H1 (cell line): ENCODE results near the gene BCL6B. TPM values are rescaled to one million over a fixed set of nuclear protein-coding genes. Genes with fewer than 3 reads are reported as not detected.

Experiments used
- CTCF ChIA-PET: fragments of 300-600 bp; sonication (Branson Sonifier 250); formaldehyde crosslinking; loops from one replicate; lab custom pipeline; 2021; ENCODE audit not compliant: partially characterized antibody; lab: Charles Lee
- POLR2A ChIA-PET: fragments of 300-600 bp; sonication (Branson Sonifier 250); formaldehyde crosslinking; loops from one replicate; lab custom pipeline; 2021; ENCODE audit warnings: inconsistent platforms; ENCODE audit not compliant: partially characterized antibody; lab: Charles Lee
- DNase-seq, 2 experiments: peaks; one replicate each; pipeline versions ENCODE4 v3.0.0 to v3.0.0-alpha.2; 2010 to 2022; ENCODE audit warnings: low spot score in 2 of 2, low read depth in 1 of 2, mixed read lengths in 1 of 2
- FAIRE-seq: peaks from 2 replicates; lab custom pipeline; 2011; peaks lifted over from hg19 to GRCh38; lab: Jason Lieb, UNC
- H2AFZ ChIP-seq: 2 replicates; pipeline ENCODE4 v1.8.1; 2012; ENCODE audit warnings: low read length, inconsistent platforms
- H2AK5ac ChIP-seq: 2 replicates; pipeline ENCODE4 v1.6.1; 2013; ENCODE audit warnings: low read depth, low read length
- H2BK120ac ChIP-seq: replicated peaks from 2 replicates; pipeline ENCODE3; 2013; ENCODE audit warnings: low read depth, low read length, inconsistent platforms
- H2BK12ac ChIP-seq: 2 replicates; pipeline ENCODE4 v1.6.1; 2013; ENCODE audit warnings: low read depth, low read length
- H2BK15ac ChIP-seq: 2 replicates; pipeline ENCODE4 v1.6.1; 2013; ENCODE audit warnings: low read length
- H2BK20ac ChIP-seq: 2 replicates; pipeline ENCODE4 v1.6.1; 2013; ENCODE audit warnings: low read length
- H2BK5ac ChIP-seq: 2 replicates; pipeline ENCODE4 v1.6.1; 2013; ENCODE audit warnings: low read depth, low read length
- H3K14ac ChIP-seq: 2 replicates; pipeline ENCODE4 v1.6.1; 2013; ENCODE audit warnings: inconsistent platforms; ENCODE audit not compliant: insufficient read length
- H3K18ac ChIP-seq: 2 replicates; pipeline ENCODE4 v1.6.1; 2013; ENCODE audit warnings: low read length; ENCODE audit errors: extremely low read depth
- H3K23ac ChIP-seq: 2 replicates; pipeline ENCODE4 v1.6.1; 2013; ENCODE audit warnings: inconsistent platforms; ENCODE audit not compliant: insufficient read length
- H3K23me2 ChIP-seq: 2 replicates; pipeline ENCODE4 v1.6.1; 2013; ENCODE audit warnings: low read depth, low read length
- H3K27ac ChIP-seq: 2 replicates; pipeline ENCODE4 v1.6.1; 2011; ENCODE audit warnings: low read depth, low read length, inconsistent platforms
- H3K27me3 ChIP-seq, 4 experiments: replicated peaks in 1 of 4; 1 replicate in 1 of 4; 2 replicates in 3 of 4; pipeline versions ENCODE4 v1.6.1 to v1.8.1; 2011 to 2013; ENCODE audit warnings: low read length in 3 of 4, mild to moderate bottlenecking in 3 of 4, inconsistent platforms in 2 of 4, mixed read lengths in 2 of 4, moderate library complexity in 1 of 4; ENCODE audit not compliant: control insufficient read depth in 3 of 4, insufficient read depth in 3 of 4; ENCODE audit errors: extremely low read depth in 1 of 4
- H3K36me3 ChIP-seq, 4 experiments: 2 replicates each; pipeline versions ENCODE4 v1.6.1 to v1.8.1; 2011 to 2013; ENCODE audit warnings: mild to moderate bottlenecking in 4 of 4, low read length in 3 of 4, moderate library complexity in 2 of 4, control low read depth in 1 of 4, inconsistent platforms in 1 of 4; ENCODE audit not compliant: insufficient read depth in 4 of 4, control insufficient read depth in 2 of 4
- H3K4ac ChIP-seq: replicated peaks from 2 replicates; pipeline ENCODE3; 2013; ENCODE audit warnings: low read length, low read depth, mixed read lengths, inconsistent platforms; ENCODE audit not compliant: insufficient read length
- H3K4me1 ChIP-seq, 4 experiments: replicated peaks in 1 of 4; 1 replicate in 1 of 4; 2 replicates in 3 of 4; pipeline versions ENCODE4 v1.6.1 to v1.8.1; 2011 to 2013; ENCODE audit warnings: low read length in 3 of 4, inconsistent platforms in 2 of 4, mixed read lengths in 1 of 4; ENCODE audit not compliant: insufficient read depth in 4 of 4, control insufficient read depth in 3 of 4
- H3K4me2 ChIP-seq, 2 experiments: 2 replicates each; pipeline versions ENCODE4 v1.6.1 to v1.8.1; 2011 to 2013; ENCODE audit warnings: low read depth in 2 of 2, low read length in 2 of 2, control low read depth in 1 of 2, inconsistent platforms in 1 of 2, mild to moderate bottlenecking in 1 of 2; ENCODE audit not compliant: insufficient read depth in 1 of 2
- H3K4me3 ChIP-seq, 4 experiments: fragments of 200-600, 300-600 bp in 1 of 4; sonication (generic), shearing (Covaris generic), sonication (Bioruptor Twin) in 1 of 4; 2 replicates each; pipeline versions ENCODE4 v1.5.1 to v1.8.1; 2011 to 2016; ENCODE audit warnings: low read length in 4 of 4, low read depth in 3 of 4, control low read depth in 2 of 4, inconsistent platforms in 2 of 4, mild to moderate bottlenecking in 2 of 4, mixed read lengths in 1 of 4, moderate library complexity in 1 of 4; ENCODE audit not compliant: insufficient read depth in 2 of 4; ENCODE audit errors: extremely low read depth in 1 of 4
- H3K56ac ChIP-seq: replicated peaks from 2 replicates; pipeline ENCODE3; 2013; ENCODE audit warnings: low read depth, mild to moderate bottlenecking, mixed read lengths, low read length, inconsistent platforms; ENCODE audit not compliant: insufficient read length
- H3K79me1 ChIP-seq: 2 replicates; pipeline ENCODE4 v1.6.1; 2013; ENCODE audit warnings: low read depth, low read length, control low read depth
- H3K79me2 ChIP-seq, 2 experiments: 2 replicates each; pipeline versions ENCODE4 v1.6.1 to v1.8.1; 2012 to 2013; ENCODE audit warnings: low read length in 2 of 2, mild to moderate bottlenecking in 2 of 2, inconsistent platforms in 1 of 2; ENCODE audit not compliant: insufficient read depth in 2 of 2, control insufficient read depth in 1 of 2
- H3K9ac ChIP-seq, 4 experiments: replicated peaks in 1 of 4; 1 replicate in 1 of 4; 2 replicates in 3 of 4; pipeline versions ENCODE4 v1.6.1 to v1.8.1; 2011 to 2013; ENCODE audit warnings: low read depth in 3 of 4, low read length in 3 of 4, control low read depth in 2 of 4, mild to moderate bottlenecking in 2 of 4, moderate library complexity in 2 of 4, inconsistent platforms in 1 of 4; ENCODE audit errors: extremely low read depth in 1 of 4
- H3K9me3 ChIP-seq, 2 experiments: 2 replicates each; pipeline versions ENCODE4 v1.6.1 to v1.8.1; 2012 to 2013; ENCODE audit warnings: mild to moderate bottlenecking in 2 of 2, moderate library complexity in 2 of 2, control low read depth in 1 of 2, inconsistent platforms in 1 of 2, low read depth in 1 of 2, low read length in 1 of 2, mixed read lengths in 1 of 2; ENCODE audit not compliant: insufficient read depth in 2 of 2
- H4K20me1 ChIP-seq, 2 experiments: replicated peaks in 1 of 2; 2 replicates each; pipeline versions ENCODE3 to v1.8.1; 2011 to 2013; ENCODE audit warnings: inconsistent platforms in 2 of 2, low read length in 2 of 2, mild to moderate bottlenecking in 1 of 2; ENCODE audit not compliant: insufficient read depth in 2 of 2, control insufficient read depth in 1 of 2
- H4K5ac ChIP-seq: 2 replicates; pipeline ENCODE4 v1.6.1; 2013; ENCODE audit warnings: low read length, low read depth, mixed read lengths, inconsistent platforms; ENCODE audit not compliant: insufficient read length
- H4K8ac ChIP-seq: 2 replicates; pipeline ENCODE4 v1.8.0; 2013; ENCODE audit warnings: mild to moderate bottlenecking, moderate library complexity, low read length, inconsistent platforms; ENCODE audit not compliant: insufficient read depth; ENCODE audit errors: extremely low read depth
- H4K91ac ChIP-seq: replicated peaks from 2 replicates; pipeline ENCODE3; 2013; ENCODE audit warnings: low read length, mixed read lengths, inconsistent platforms; ENCODE audit not compliant: insufficient read length
- CBX8 ChIP-seq: fragments of 300-800, 300-1000 bp; sonication (generic); IDR thresholded peaks from 2 replicates; pipeline ENCODE4 v1.7.1; 2016; ENCODE audit warnings: low read depth, low read length, borderline replicate concordance
- FOSL1 ChIP-seq: IDR thresholded peaks from 2 replicates; pipeline ENCODE4 v1.6.1; 2011; ENCODE audit warnings: mild to moderate bottlenecking, low read depth, low read length, moderate library complexity; ENCODE audit not compliant: insufficient read depth
- JUND ChIP-seq: IDR thresholded peaks from 2 replicates; pipeline ENCODE4 v1.6.1; 2011; ENCODE audit warnings: mild to moderate bottlenecking, improper control_type of control experiment, low read length
- NANOG ChIP-seq: IDR thresholded peaks from 2 replicates; pipeline ENCODE4 v1.6.1; 2011; ENCODE audit warnings: low read length, low read depth, mild to moderate bottlenecking, inconsistent platforms; ENCODE audit not compliant: insufficient read depth, poor library complexity, severe bottlenecking
- WGBS, 2 experiments: shearing (Covaris generic) in 1 of 2; methylation state at CpG; one replicate each; pipeline versions ENCODE4 v1.1.6 to v1.1.7; 2013 to 2015; ENCODE audit warnings: low lambda C conversion rate in 2 of 2, mixed read lengths in 2 of 2, inconsistent platforms in 1 of 2, low coverage in 1 of 2, missing lambda C conversion rate in 1 of 2; ENCODE audit not compliant: insufficient replicate concordance in 2 of 2, insufficient coverage in 1 of 2, insufficient read length in 1 of 2; ENCODE audit errors: extremely low coverage in 1 of 2, missing lambda C conversion rate in 1 of 2; 5-methylcytosine and 5-hydroxymethylcytosine counted together
- polyA plus RNA-seq, 7 experiments: library from polyadenylated mRNA; depleted of rRNA in 3 of 7; stranded (reverse) in 5 of 7; unstranded in 2 of 7; fragments of >200 nt in 5 of 7; fragments of 200-250 nt in 2 of 7; gene quantifications; 1 replicate in 5 of 7; 2 replicates in 1 of 7; 4 replicates in 1 of 7; pipeline versions ENCODE4 v1.2.1 to v1.2.3, GENCODE V29; 2011 to 2013; ENCODE audit warnings: missing spikeins in 2 of 7, mixed read lengths in 2 of 7
- total RNA-seq: library from RNA; stranded (reverse); fragmentation: NEBNext Ultra II Directional; extraction: Animal tissue kit (Norgen Biotek cat#: 25700); gene quantifications from 2 replicates; pipeline ENCODE4 v1.2.1, GENCODE V29; 2021
- TF ChIP-seq, protein P1 (sequence below): IDR thresholded peaks from 2 replicates; pipeline ENCODE4 v1.6.1; 2011; ENCODE audit warnings: low read length, improper control_type of control experiment

The BCL6B gene
- total and polyA plus RNA-seq, 2 of the 8 experiments (the other 6 are each of a cell fraction or from before 2014, with no cell fraction given) = 6.6 to 8.7 TPM

DNA sequence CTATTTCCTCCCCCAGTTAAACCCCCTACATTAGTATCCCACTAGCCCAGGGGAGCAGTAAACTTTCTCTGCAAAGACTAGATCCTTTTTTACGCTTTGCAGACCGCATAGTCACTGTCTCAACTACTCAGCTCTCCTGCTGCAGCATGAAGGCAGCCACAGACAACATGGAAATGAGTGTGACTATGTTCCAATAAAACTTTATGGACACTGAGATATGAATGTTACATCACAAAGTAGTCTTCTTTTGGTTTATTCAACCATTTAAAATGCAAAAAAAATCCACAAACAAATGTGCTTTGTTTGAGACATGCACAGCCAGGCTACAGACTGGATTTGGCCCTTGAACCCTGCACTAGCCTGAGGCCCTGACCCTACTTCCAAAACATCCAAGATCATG, 12.3 kb upstream of the BCL6B start:
- no peak overlapping the region for H3K56ac ChIP-seq
- H4K91ac ChIP-seq = no peak overlapping the region
- peaks cover 0 to 38% of the 10 kb centered on the region in 2 experiments; a peak in 3 of 4 replicates for H3K79me2 ChIP-seq
- peaks cover 14% of the 10 kb centered on the region for H3K23me2 ChIP-seq
- H4K5ac ChIP-seq = no peak overlapping the region
- ChIA-PET POLR2A (no interaction called here), CTCF (interaction anchor here (1.2 to 1.8 kb wide), 2 partner anchors 11 to 96 kb away, joined by 6 to 7 read pairs; no protein-coding TSS in a partner anchor)
- no peak for DNase-seq
- no peak overlapping the region for H2AK5ac ChIP-seq
- 93% methylated on average over 2 of the region's 2 CpGs; no CpG with 5 or more reads in 1 of the 2 experiments for WGBS, 2 experiments
- peaks cover 7% of the 10 kb centered on the region; the same call in 1 of the 2 replicates for H3K79me1 ChIP-seq
- H3K9ac ChIP-seq = no peak overlapping the region
- H2BK15ac ChIP-seq = no peak overlapping the region
- H4K20me1 ChIP-seq = peaks cover 4 to 5% of the 10 kb centered on the region in 2 experiments
- no peak overlapping the region for H2BK12ac ChIP-seq
- TF ChIP-seq, protein P1, sequence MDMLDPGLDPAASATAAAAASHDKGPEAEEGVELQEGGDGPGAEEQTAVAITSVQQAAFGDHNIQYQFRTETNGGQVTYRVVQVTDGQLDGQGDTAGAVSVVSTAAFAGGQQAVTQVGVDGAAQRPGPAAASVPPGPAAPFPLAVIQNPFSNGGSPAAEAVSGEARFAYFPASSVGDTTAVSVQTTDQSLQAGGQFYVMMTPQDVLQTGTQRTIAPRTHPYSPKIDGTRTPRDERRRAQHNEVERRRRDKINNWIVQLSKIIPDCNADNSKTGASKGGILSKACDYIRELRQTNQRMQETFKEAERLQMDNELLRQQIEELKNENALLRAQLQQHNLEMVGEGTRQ = no peak
- no peak for TF ChIP-seq FOSL1
- TF ChIP-seq NANOG = no peak
- TF ChIP-seq JUND = no peak
- TF ChIP-seq CBX8 = no peak
- TF ChIP-seq, all 59 proteins: peak for 0
- no peak overlapping the region for H3K23ac ChIP-seq
- H4K8ac ChIP-seq = no peak overlapping the region
- no peak overlapping the region for H3K27ac ChIP-seq
- no peak overlapping the region; a peak in 1 of 4 replicates for H3K4me2 ChIP-seq
- no peak overlapping the region for H3K14ac ChIP-seq
- no peak overlapping the region for H2BK5ac ChIP-seq
- peaks cover 0 to 17% (median 10%) of the 10 kb centered on the region in 4 experiments; a peak in 6 of 7 replicates for H3K4me1 ChIP-seq
- H2AFZ ChIP-seq = no peak overlapping the region
- H3K4ac ChIP-seq = no peak overlapping the region
- no peaks in the 10 kb centered on the region; a peak in 1 of 8 replicates for H3K36me3 ChIP-seq
- no peak for FAIRE-seq
- H3K4me3 ChIP-seq = no peak overlapping the region
- H3K27me3 ChIP-seq = no peaks in the 10 kb centered on the region
- H3K9me3 ChIP-seq = no peaks in the 10 kb centered on the region
- H3K18ac ChIP-seq = no peak overlapping the region
- H2BK120ac ChIP-seq = no peak overlapping the region
- H2BK20ac ChIP-seq = no peak overlapping the region
